Sigmoid colon (tissue), 4 donors: ENCODE data around the gene CCL19.

Source experiments
- POLR2A ChIP-seq, 2 donors: fragments of 450-650 bp; IDR thresholded peaks; one replicate each; pipeline ENCODE4 v1.6.1; 2016; ENCODE audit warnings: antibody characterized with exemption in 2 of 2, mild to moderate bottlenecking in 2 of 2, moderate library complexity in 2 of 2
- POLR2AphosphoS5 ChIP-seq, 4 donors: sonication (generic); formaldehyde crosslinking; IDR thresholded peaks; one replicate each; pipeline ENCODE4 v1.6.1; 2017; ENCODE audit warnings: antibody characterized with exemption in 4 of 4
- TF ChIP-seq, protein P1 (sequence below), 4 experiments: fragments of 450-650 bp in 3 of 4; fragments of 200-600 bp in 1 of 4; IDR thresholded peaks; one replicate each; pipeline ENCODE4 v1.5.1; 2016 to 2019; ENCODE audit warnings: antibody characterized with exemption in 4 of 4, mild to moderate bottlenecking in 3 of 4, moderate library complexity in 2 of 4

DNA sequence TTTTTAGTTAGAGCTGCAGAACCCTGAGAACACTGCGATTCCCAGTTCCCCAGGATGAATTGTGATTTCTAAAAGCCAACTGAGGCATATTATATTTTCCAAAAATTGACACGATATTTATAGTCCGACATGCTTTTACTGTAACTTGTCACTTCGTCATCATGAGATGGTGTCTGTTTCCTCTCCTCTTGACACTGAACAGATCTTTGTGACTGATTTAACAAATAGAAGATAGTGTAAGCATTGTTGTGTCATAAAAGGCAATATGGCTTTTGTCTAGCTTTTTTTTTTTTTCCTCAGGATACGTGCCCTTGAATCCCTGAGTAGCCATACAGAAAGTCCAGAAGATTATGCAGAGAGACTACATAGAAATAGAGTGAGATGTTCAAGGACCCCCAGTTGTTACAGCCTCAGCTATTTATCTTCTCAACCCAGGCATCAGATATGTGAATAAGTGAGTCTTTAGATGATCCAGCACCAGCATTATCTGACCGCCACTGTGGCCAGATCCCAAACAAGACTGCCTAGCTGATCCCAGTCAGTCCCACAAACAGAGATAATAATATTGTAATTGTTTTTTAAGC lies 46.7 kb upstream of the CCL19 start:
- TF ChIP-seq, protein P1, sequence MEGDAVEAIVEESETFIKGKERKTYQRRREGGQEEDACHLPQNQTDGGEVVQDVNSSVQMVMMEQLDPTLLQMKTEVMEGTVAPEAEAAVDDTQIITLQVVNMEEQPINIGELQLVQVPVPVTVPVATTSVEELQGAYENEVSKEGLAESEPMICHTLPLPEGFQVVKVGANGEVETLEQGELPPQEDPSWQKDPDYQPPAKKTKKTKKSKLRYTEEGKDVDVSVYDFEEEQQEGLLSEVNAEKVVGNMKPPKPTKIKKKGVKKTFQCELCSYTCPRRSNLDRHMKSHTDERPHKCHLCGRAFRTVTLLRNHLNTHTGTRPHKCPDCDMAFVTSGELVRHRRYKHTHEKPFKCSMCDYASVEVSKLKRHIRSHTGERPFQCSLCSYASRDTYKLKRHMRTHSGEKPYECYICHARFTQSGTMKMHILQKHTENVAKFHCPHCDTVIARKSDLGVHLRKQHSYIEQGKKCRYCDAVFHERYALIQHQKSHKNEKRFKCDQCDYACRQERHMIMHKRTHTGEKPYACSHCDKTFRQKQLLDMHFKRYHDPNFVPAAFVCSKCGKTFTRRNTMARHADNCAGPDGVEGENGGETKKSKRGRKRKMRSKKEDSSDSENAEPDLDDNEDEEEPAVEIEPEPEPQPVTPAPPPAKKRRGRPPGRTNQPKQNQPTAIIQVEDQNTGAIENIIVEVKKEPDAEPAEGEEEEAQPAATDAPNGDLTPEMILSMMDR (IDR thresholded peaks at IDR 0.05): no peak
- no peak for TF ChIP-seq POLR2A (IDR thresholded peaks at IDR 0.05)
- TF ChIP-seq POLR2AphosphoS5 (IDR thresholded peaks at IDR 0.05): peak; percentile 60 to 95 (median 77)
